ENCODE measurements around the gene TYROBP.
A peak's percentile ranks its signal among the peaks of the same experiment; 100 is the strongest.
"Not testable (repeated sequence)": the region's sequence is repeated elsewhere in the genome, so short reads cannot be mapped to it uniquely, and the experiment has no call there.

The TYROBP gene

GRCh38 chr19:35898499-35898809 is 9.6 kb downstream of the TYROBP start:
- DNase-seq, result no peak

- no peak for DNase-seq
Observed at GRCh38 chr19:35897706-35898451, 10.2 kb downstream of the TYROBP start.

- DNase-seq, result no peak
Observed at GRCh38 chr19:35896643-35897040, 11.5 kb downstream of the TYROBP start.

GRCh38 chr19:35895911-35896642 is 12.0 kb downstream of the TYROBP start:
- no peak for DNase-seq

GRCh38 chr19:35894342-35894741 is 13.8 kb downstream of the TYROBP start:
- DNase-seq, result no peak

- not testable (repeated sequence) for DNase-seq
Observed at GRCh38 chr19:35891819-35892218, 16.3 kb downstream of the TYROBP start.

- DNase-seq, result no peak
Observed at GRCh38 chr19:35890113-35890650, 17.9 kb downstream of the TYROBP start.

- no peak for DNase-seq
Observed at GRCh38 chr19:35889370-35890112, 18.6 kb downstream of the TYROBP start.

- DNase-seq, result no peak
Observed at GRCh38 chr19:35888398-35888797, 19.7 kb downstream of the TYROBP start.

GRCh38 chr19:35887197-35887596 is 20.9 kb downstream of the TYROBP start:
- DNase-seq, result no peak

- no peak for DNase-seq
Observed at GRCh38 chr19:35885904-35886303, 22.2 kb downstream of the TYROBP start.

GRCh38 chr19:35885225-35885738 is 22.8 kb downstream of the TYROBP start:
- DNase-seq, result no peak

GRCh38 chr19:35883882-35884281 is 24.2 kb downstream of the TYROBP start:
- DNase-seq, result no peak

GRCh38 chr19:35882114-35882832 is 25.8 kb downstream of the TYROBP start:
- DNase-seq, result peak; percentile 89

- peak; percentile 98 for DNase-seq
Observed at GRCh38 chr19:35879770-35880317, 28.3 kb downstream of the TYROBP start.

GRCh38 chr19:35879068-35879467 is 29.0 kb downstream of the TYROBP start:
- no peak for DNase-seq

GRCh38 chr19:35874392-35874930 is 33.6 kb downstream of the TYROBP start:
- no peak for DNase-seq

GRCh38 chr19:35872180-35872579 is 35.9 kb downstream of the TYROBP start:
- peak; percentile 25 for DNase-seq

GRCh38 chr19:35871611-35872010 is 36.5 kb downstream of the TYROBP start:
- no peak for DNase-seq

GRCh38 chr19:35870798-35871197 is 37.3 kb downstream of the TYROBP start:
- DNase-seq, result no peak

- peak; percentile 63 for DNase-seq
Observed at GRCh38 chr19:35870124-35870736, 37.9 kb downstream of the TYROBP start.
